NB4 (cell line): ENCODE measurements around the gene MINDY1.
A peak's percentile ranks its signal among the peaks of the same experiment; 100 is the strongest.

Experiments
- CTCF ChIP-seq: IDR thresholded peaks from one replicate; pipeline ENCODE4 v1.5.1; 2012; ENCODE audit warnings: low read depth, low read length
- MAX ChIP-seq: IDR thresholded peaks from 2 replicates; pipeline ENCODE4 v1.6.1; 2011; ENCODE audit warnings: low read depth, low read length
- MYC ChIP-seq: IDR thresholded peaks from 2 replicates; pipeline ENCODE4 v1.6.1; 2011; ENCODE audit warnings: low read depth, low read length
- POLR2A ChIP-seq: IDR thresholded peaks from 2 replicates; pipeline ENCODE4 v1.6.1; 2011; ENCODE audit warnings: mild to moderate bottlenecking; ENCODE audit not compliant: insufficient read length; ENCODE audit errors: extremely low read depth

GRCh38 chr1:151008244-151009205, 1.8 kb upstream of the MINDY1 start, which contains the start of gene PRUNE1:
- TF ChIP-seq CTCF (no peak), POLR2A (peak; percentile 43), MAX (0 out of 2 replicates have a peak, but pooled peaks have one; percentile 39), MYC (peak; percentile 36; the same call in 1 of the 2 replicates)
